GM18502 (cell line): Measurements from ENCODE around the gene GTF3A.
A peak's percentile ranks its signal among the peaks of the same experiment; 100 is the strongest.

Experiments
- ATAC-seq: cut with Tn5 transposase; IDR thresholded peaks from one replicate; pipeline ENCODE4 v1.9.1; 2021; ENCODE audit warnings: mild to moderate bottlenecking; ENCODE audit not compliant: unreplicated experiment, poor library complexity

Gene GTF3A

DNA sequence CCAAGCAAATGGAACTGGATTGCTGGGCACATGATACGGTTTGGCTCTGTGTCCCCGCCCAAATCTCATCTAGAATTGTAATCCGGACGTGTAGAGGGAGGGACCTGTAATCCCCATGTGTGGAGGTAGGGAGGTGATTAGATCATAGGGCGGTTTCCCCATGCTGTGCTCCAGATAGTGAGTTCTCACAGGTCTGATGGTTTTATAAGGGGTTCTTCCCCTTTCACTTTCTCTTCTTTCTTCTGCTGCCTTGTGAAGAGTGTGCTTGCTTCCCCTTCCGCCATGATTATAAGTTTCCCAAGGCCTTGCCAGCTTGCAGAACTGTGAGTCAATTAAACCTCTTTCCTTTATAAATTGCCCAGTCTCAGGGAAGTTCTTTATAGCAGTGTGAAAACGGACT is 58.6 kb downstream of the GTF3A start:
- peak; percentile 92 for ATAC-seq

DNA sequence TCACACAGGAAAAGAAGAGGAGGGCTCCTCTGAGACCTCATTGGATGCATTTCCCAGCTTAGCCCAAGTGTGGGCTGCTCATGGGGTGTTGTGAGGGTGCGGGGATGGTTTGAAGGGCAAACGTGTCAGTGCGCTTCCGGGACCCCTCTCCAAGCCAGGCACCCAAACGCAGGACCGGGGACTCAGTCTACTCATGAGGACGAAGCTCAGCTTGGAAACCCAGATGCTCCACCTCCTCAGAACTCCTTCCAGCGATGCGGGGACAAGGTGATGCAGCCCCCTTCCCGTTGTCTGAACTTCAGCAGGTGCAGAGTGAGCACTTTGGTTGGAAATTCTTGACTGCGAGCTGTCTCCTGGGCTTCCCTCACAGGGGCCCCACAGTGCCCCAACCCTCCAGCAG is 59.0 kb downstream of the GTF3A start:
- no peak for ATAC-seq
